ENCODE results near the gene P2RX6.

Gene P2RX6

GRCh38 chr22:21026783-21027692 lies 12.1 kb downstream of the P2RX6 start:
- no peak for TF ChIP-seq CTCF (IDR thresholded peaks at IDR 0.05)

GRCh38 chr22:21028277-21029251 lies 13.6 kb downstream of the P2RX6 start:
- TF ChIP-seq CTCF (IDR thresholded peaks at IDR 0.05) = no peak

GRCh38 chr22:21029486-21030025 lies 14.6 kb downstream of the P2RX6 start:
- TF ChIP-seq CTCF (IDR thresholded peaks at IDR 0.05) = no peak

- TF ChIP-seq CTCF (IDR thresholded peaks at IDR 0.05) = no peak
Measured at GRCh38 chr22:21030032-21030431, 15.1 kb downstream of the P2RX6 start.

GRCh38 chr22:21030621-21031544 lies 15.9 kb downstream of the P2RX6 start:
- no peak for TF ChIP-seq CTCF (IDR thresholded peaks at IDR 0.05)

- TF ChIP-seq CTCF (IDR thresholded peaks at IDR 0.05) = no peak
Measured at GRCh38 chr22:21031545-21032036, 16.6 kb downstream of the P2RX6 start.

All from LNCAP (cell line).